ENCODE data around the gene FRYL. TPM values are rescaled to one million over a fixed set of nuclear protein-coding genes. Genes with fewer than 3 reads are reported as not detected.
A peak's percentile ranks its signal among the peaks of the same experiment; 100 is the strongest.

Gene FRYL
- total and polyA plus RNA-seq, 2 of the 13 experiments (the other 11 are each of a cell fraction or from before 2014, with no cell fraction given): 9.7 to 19.6 TPM

GRCh38 chr4:48623182-48623780 lies 156.8 kb downstream of the FRYL start (continued):
- TF ChIP-seq HNF4A (CRISPR knock-in tag; IDR thresholded peaks at IDR 0.05) (peak; percentile 73), EP300 (IDR thresholded peaks at IDR 0.05; ENCODE audit: low read depth in 2 of 2, low read length in 2 of 2) (peak in 1 of 2 experiments; percentile 48; a peak in 1 of 4 replicates), EP300 (CRISPR knock-in tag; IDR thresholded peaks at IDR 0.05; ENCODE audit: borderline replicate concordance) (no peak), MTERF4 (CRISPR knock-in tag; IDR thresholded peaks at IDR 0.05) (no peak), HNRNPH1 (optimal IDR thresholded peaks at IDR 0.05; ENCODE audit: low read depth, low read length) (no peak), ZNF766 (CRISPR knock-in tag; IDR thresholded peaks at IDR 0.05; ENCODE audit: borderline replicate concordance) (no peak), ZNF414 (CRISPR knock-in tag; IDR thresholded peaks at IDR 0.05) (no peak), AGO1 (IDR thresholded peaks at IDR 0.05; ENCODE audit: low read depth, low read length, poor library complexity, severe bottlenecking) (no peak), THRA (CRISPR knock-in tag; IDR thresholded peaks at IDR 0.05; ENCODE audit: borderline replicate concordance) (peak; percentile 81; the same call in 1 of the 2 replicates), ZNF253 (CRISPR knock-in tag; IDR thresholded peaks at IDR 0.05; ENCODE audit: borderline replicate concordance) (no peak), ZNF841 (CRISPR knock-in tag; IDR thresholded peaks at IDR 0.05; ENCODE audit: borderline replicate concordance) (no peak), ZBED4 (CRISPR knock-in tag; IDR thresholded peaks at IDR 0.05; ENCODE audit: borderline replicate concordance) (no peak), BRF2 (CRISPR knock-in tag; IDR thresholded peaks at IDR 0.05) (no peak), SATB2 (CRISPR knock-in tag; IDR thresholded peaks at IDR 0.05) (no peak), FOXA3 (CRISPR knock-in tag; IDR thresholded peaks at IDR 0.05) (peak; percentile 50; the same call in 1 of the 2 replicates), BRD4 (CRISPR knock-in tag; IDR thresholded peaks at IDR 0.05) (no peak), AGO2 (optimal IDR thresholded peaks at IDR 0.05; ENCODE audit: low read depth, low read length) (no peak), PLSCR1 (CRISPR knock-in tag; IDR thresholded peaks at IDR 0.05; ENCODE audit: borderline replicate concordance) (no peak), TSC22D2 (CRISPR knock-in tag; IDR thresholded peaks at IDR 0.05; ENCODE audit: borderline replicate concordance) (no peak), ZNF326 (CRISPR knock-in tag; IDR thresholded peaks at IDR 0.05; ENCODE audit: borderline replicate concordance) (no peak), MIER2 (CRISPR knock-in tag; IDR thresholded peaks at IDR 0.05) (no peak)

Data from HepG2 (cell line).